Measurements from ENCODE around the gene RNF11. TPM values are rescaled to one million over a fixed set of nuclear protein-coding genes. Genes with fewer than 3 reads are reported as not detected.
A peak's percentile ranks its signal among the peaks of the same experiment; 100 is the strongest.

The RNF11 gene
- total and polyA plus RNA-seq, 4 experiments from 2014 or later: 37.6 to 50.3 (median 42.1) TPM

GRCh38 chr1:51312718-51313117 lies 76.6 kb downstream of the RNF11 start:
- Histone ChIP-seq H3K9me3 (ENCODE audit: control insufficient read depth in 1 of 2, low read length in 2 of 2) (no peaks in the 10 kb centered on the region), H3K4me1 (ENCODE audit: insufficient read depth, low read length) (no peaks in the 10 kb centered on the region), H3K27me3 (ENCODE audit: insufficient read depth, low read length) (no peaks in the 10 kb centered on the region), H3K27ac (ENCODE audit: low read depth, low read length) (no peak overlapping the region), H3K36me3 (ENCODE audit: insufficient read depth, low read length) (no peaks in the 10 kb centered on the region), H3K4me3 (ENCODE audit: low read length in 2 of 2) (no peak overlapping the region)
- ChIA-PET CTCF (ENCODE audit: partially characterized antibody) (no interaction called here), POLR2A (ENCODE audit: partially characterized antibody) (no interaction called here)
- peaks cover 0 to 18% (median 3%) of the 10 kb centered on the region in 4 donors for H3K4me1 Mint-ChIP-seq
- no peak for DNase-seq
- no peaks in the 10 kb centered on the region for H3K27me3 Mint-ChIP-seq
- no peaks in the 10 kb centered on the region for H3K9me3 Mint-ChIP-seq
- H3K36me3 Mint-ChIP-seq: no peaks in the 10 kb centered on the region
- H3K4me3 Mint-ChIP-seq: no peak overlapping the region
- no peak overlapping the region for H3K27ac Mint-ChIP-seq
- intact Hi-C loops (cut with micrococcal nuclease): no loop called here

- no peaks in the 10 kb centered on the region for H3K27me3 Mint-ChIP-seq
- CTCF ChIA-PET (ENCODE audit: partially characterized antibody): interaction anchor here (0.9 kb wide), 1 partner anchor 17 kb away, joined by 4 read pairs; no protein-coding TSS in a partner anchor
- H3K27ac Mint-ChIP-seq: peak overlapping the region in 3 of 7 donors; percentile 34 to 60 (median 46)
These were observed 77.3 kb downstream of the RNF11 start for GRCh38 chr1:51313268-51313852.

GRCh38 chr1:51313961-51314777 lies 78.1 kb downstream of the RNF11 start:
- POLR2A ChIA-PET (ENCODE audit: partially characterized antibody): no interaction called here
- no peak overlapping the region for H3K4me3 Mint-ChIP-seq
- no peaks in the 10 kb centered on the region for H3K4me1 ChIP-seq (ENCODE audit: insufficient read depth, low read length)
- no peaks in the 10 kb centered on the region for H3K36me3 Mint-ChIP-seq
- DNase-seq: no peak
- no peaks in the 10 kb centered on the region for H3K9me3 Mint-ChIP-seq
- H3K27me3 ChIP-seq (ENCODE audit: insufficient read depth, low read length): no peaks in the 10 kb centered on the region
- H3K27ac Mint-ChIP-seq: peak overlapping the region in 2 of 7 donors; percentile 35 to 42
- intact Hi-C loops (cut with micrococcal nuclease): no loop called here
- no peak overlapping the region for H3K4me3 ChIP-seq (ENCODE audit: low read length in 2 of 2)
- no peaks in the 10 kb centered on the region for H3K36me3 ChIP-seq (ENCODE audit: insufficient read depth, low read length)
- no peaks in the 10 kb centered on the region for H3K27me3 Mint-ChIP-seq
- CTCF ChIA-PET (ENCODE audit: partially characterized antibody): interaction anchor here (0.9 kb wide), 1 partner anchor 17 kb away, joined by 4 read pairs; no protein-coding TSS in a partner anchor
- no peaks in the 10 kb centered on the region for H3K9me3 ChIP-seq (ENCODE audit: control insufficient read depth in 1 of 2, low read length in 2 of 2)
- H3K27ac ChIP-seq (ENCODE audit: low read depth, low read length): no peak overlapping the region
- H3K4me1 Mint-ChIP-seq: peaks cover 0 to 18% (median 3%) of the 10 kb centered on the region in 4 donors

More at GRCh38 chr1:51313268-51313852, 77.3 kb downstream of the RNF11 start:
- H3K4me1 ChIP-seq (ENCODE audit: insufficient read depth, low read length): no peaks in the 10 kb centered on the region
- POLR2A ChIA-PET (ENCODE audit: partially characterized antibody): no interaction called here
- no peak overlapping the region for H3K4me3 ChIP-seq (ENCODE audit: low read length in 2 of 2)
- peaks cover 0 to 18% (median 3%) of the 10 kb centered on the region in 4 donors for H3K4me1 Mint-ChIP-seq
- no peaks in the 10 kb centered on the region for H3K36me3 Mint-ChIP-seq
- no peaks in the 10 kb centered on the region for H3K36me3 ChIP-seq (ENCODE audit: insufficient read depth, low read length)
- no peak for DNase-seq
- H3K4me3 Mint-ChIP-seq: no peak overlapping the region
- H3K9me3 Mint-ChIP-seq: no peaks in the 10 kb centered on the region
- H3K27ac ChIP-seq (ENCODE audit: low read depth, low read length): no peak overlapping the region
- no peaks in the 10 kb centered on the region for H3K9me3 ChIP-seq (ENCODE audit: control insufficient read depth in 1 of 2, low read length in 2 of 2)
- intact Hi-C loops (cut with micrococcal nuclease): no loop called here
- no peaks in the 10 kb centered on the region for H3K27me3 ChIP-seq (ENCODE audit: insufficient read depth, low read length)

GRCh38 chr1:51314974-51315373 lies 78.9 kb downstream of the RNF11 start:
- intact Hi-C loops (cut with micrococcal nuclease): no loop called here
- Histone ChIP-seq H3K4me1 (ENCODE audit: insufficient read depth, low read length) (no peaks in the 10 kb centered on the region), H3K4me3 (ENCODE audit: low read length in 2 of 2) (no peak overlapping the region), H3K27me3 (ENCODE audit: insufficient read depth, low read length) (no peaks in the 10 kb centered on the region), H3K36me3 (ENCODE audit: insufficient read depth, low read length) (no peaks in the 10 kb centered on the region), H3K27ac (ENCODE audit: low read depth, low read length) (no peak overlapping the region), H3K9me3 (ENCODE audit: control insufficient read depth in 1 of 2, low read length in 2 of 2) (no peaks in the 10 kb centered on the region)
- Mint-ChIP-seq H3K4me1 (peaks cover 0 to 18% (median 3%) of the 10 kb centered on the region in 4 donors), H3K27ac (peak overlapping the region in 1 of 7 donors; percentile 26), H3K9me3 (no peaks in the 10 kb centered on the region), H3K4me3 (no peak overlapping the region), H3K27me3 (no peaks in the 10 kb centered on the region), H3K36me3 (no peaks in the 10 kb centered on the region)
- POLR2A ChIA-PET (ENCODE audit: partially characterized antibody): no interaction called here
- DNase-seq: no peak
- CTCF ChIA-PET (ENCODE audit: partially characterized antibody): interaction anchor here (0.8 kb wide), 1 partner anchor 20 kb away, joined by 5 read pairs; no protein-coding TSS in a partner anchor

- H3K9me3 ChIP-seq (ENCODE audit: control insufficient read depth in 1 of 2, low read length in 2 of 2): no peaks in the 10 kb centered on the region
- no peaks in the 10 kb centered on the region for H3K9me3 Mint-ChIP-seq
- no peaks in the 10 kb centered on the region for H3K27me3 ChIP-seq (ENCODE audit: insufficient read depth, low read length)
- H3K27ac Mint-ChIP-seq: no peak overlapping the region
- POLR2A ChIA-PET (ENCODE audit: partially characterized antibody): no interaction called here
- no peak for DNase-seq
- no peaks in the 10 kb centered on the region for H3K36me3 Mint-ChIP-seq
- no peak overlapping the region for H3K4me3 ChIP-seq (ENCODE audit: low read length in 2 of 2)
- intact Hi-C loops (cut with micrococcal nuclease): no loop called here
- no peaks in the 10 kb centered on the region for H3K27me3 Mint-ChIP-seq
- H3K36me3 ChIP-seq (ENCODE audit: insufficient read depth, low read length): no peaks in the 10 kb centered on the region
- no peak overlapping the region for H3K27ac ChIP-seq (ENCODE audit: low read depth, low read length)
- H3K4me1 ChIP-seq (ENCODE audit: insufficient read depth, low read length): no peaks in the 10 kb centered on the region
- no peak overlapping the region for H3K4me3 Mint-ChIP-seq
- H3K4me1 Mint-ChIP-seq: peaks cover 0 to 13% (median under 1%) of the 10 kb centered on the region in 4 donors
- CTCF ChIA-PET (ENCODE audit: partially characterized antibody): no interaction called here
These were observed 80.2 kb downstream of the RNF11 start for GRCh38 chr1:51316113-51316845.

GRCh38 chr1:51316846-51317120 lies 80.7 kb downstream of the RNF11 start:
- Mint-ChIP-seq H3K9me3 (no peaks in the 10 kb centered on the region), H3K4me3 (no peak overlapping the region), H3K27me3 (no peaks in the 10 kb centered on the region), H3K4me1 (peaks cover 0 to 13% (median under 1%) of the 10 kb centered on the region in 4 donors), H3K27ac (peak overlapping the region in 1 of 7 donors; percentile 23), H3K36me3 (no peaks in the 10 kb centered on the region)
- ChIA-PET CTCF (ENCODE audit: partially characterized antibody) (no interaction called here), POLR2A (ENCODE audit: partially characterized antibody) (no interaction called here)
- no peaks in the 10 kb centered on the region for H3K27me3 ChIP-seq (ENCODE audit: insufficient read depth, low read length)
- H3K9me3 ChIP-seq (ENCODE audit: control insufficient read depth in 1 of 2, low read length in 2 of 2): no peaks in the 10 kb centered on the region
- DNase-seq: no peak
- no peak overlapping the region for H3K4me3 ChIP-seq (ENCODE audit: low read length in 2 of 2)
- H3K27ac ChIP-seq (ENCODE audit: low read depth, low read length): no peak overlapping the region
- H3K4me1 ChIP-seq (ENCODE audit: insufficient read depth, low read length): no peaks in the 10 kb centered on the region
- intact Hi-C loops (cut with micrococcal nuclease): no loop called here
- no peaks in the 10 kb centered on the region for H3K36me3 ChIP-seq (ENCODE audit: insufficient read depth, low read length)

- no peak for DNase-seq
- no peak overlapping the region for H3K4me3 Mint-ChIP-seq
- H3K27me3 ChIP-seq (ENCODE audit: insufficient read depth, low read length): no peaks in the 10 kb centered on the region
- no peaks in the 10 kb centered on the region for H3K4me1 ChIP-seq (ENCODE audit: insufficient read depth, low read length)
- H3K27me3 Mint-ChIP-seq: no peaks in the 10 kb centered on the region
- H3K27ac Mint-ChIP-seq: no peak overlapping the region
- peaks cover 0 to 13% (median under 1%) of the 10 kb centered on the region in 4 donors for H3K4me1 Mint-ChIP-seq
- ChIA-PET POLR2A (ENCODE audit: partially characterized antibody) (no interaction called here), CTCF (ENCODE audit: partially characterized antibody) (no interaction called here)
- no peaks in the 10 kb centered on the region for H3K36me3 Mint-ChIP-seq
- no peak overlapping the region for H3K4me3 ChIP-seq (ENCODE audit: low read length in 2 of 2)
- H3K9me3 Mint-ChIP-seq: no peaks in the 10 kb centered on the region
- H3K27ac ChIP-seq (ENCODE audit: low read depth, low read length): no peak overlapping the region
- intact Hi-C loops (cut with micrococcal nuclease): no loop called here
- H3K36me3 ChIP-seq (ENCODE audit: insufficient read depth, low read length): no peaks in the 10 kb centered on the region
- H3K9me3 ChIP-seq (ENCODE audit: control insufficient read depth in 1 of 2, low read length in 2 of 2): no peaks in the 10 kb centered on the region
These were observed 81.7 kb downstream of the RNF11 start for GRCh38 chr1:51317798-51318197.
